ENCODE results near the gene GALNS. TPM values are rescaled to one million over a fixed set of nuclear protein-coding genes. Genes with fewer than 3 reads are reported as not detected.

The GALNS gene
- total and polyA plus RNA-seq, 2 of the 13 experiments (the other 11 are each of a cell fraction or from before 2014, with no cell fraction given), result 9.2 to 9.8 TPM

DNA sequence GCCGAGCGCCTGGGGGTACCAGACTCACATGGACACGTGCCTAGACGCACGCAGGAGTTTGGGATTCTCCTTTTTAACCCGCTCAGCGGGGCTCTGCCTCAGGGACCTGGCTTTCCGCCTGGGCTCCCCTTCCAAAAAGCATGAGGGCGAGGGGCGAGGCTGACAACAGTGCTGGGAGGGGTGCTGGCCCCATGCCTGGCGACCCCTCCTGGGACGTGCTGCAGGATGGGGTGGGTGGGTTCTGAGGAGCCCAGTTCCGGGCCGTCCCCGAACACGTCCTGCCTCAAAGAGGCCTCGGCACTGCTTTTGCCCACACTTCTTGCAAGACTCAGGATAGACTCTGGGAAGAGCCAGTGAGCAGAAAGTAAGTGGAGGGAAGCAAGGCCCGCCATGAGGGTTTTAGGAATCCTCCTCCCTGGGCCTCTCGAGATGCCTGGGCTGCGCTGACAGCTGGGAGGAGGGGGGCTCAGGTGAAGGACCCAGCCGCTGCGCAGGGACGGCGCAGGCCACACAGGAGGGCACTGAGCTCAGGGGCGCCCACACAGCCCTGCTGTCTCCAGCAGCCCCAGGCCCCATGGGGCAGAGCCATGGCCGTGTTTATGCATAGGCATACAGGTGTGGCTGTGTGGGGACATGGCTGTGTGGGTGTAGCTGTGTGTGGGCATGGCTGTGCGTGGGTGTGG lies 25.1 kb upstream of the GALNS start:
- POLR2A ChIA-PET, result interaction anchor here (1.4 kb wide), 1 partner anchor 25 kb away, joined by 5 read pairs; the partner anchor contains the start of genes GALNS and TRAPPC2L
- Histone ChIP-seq H3K4me1 (ENCODE audit: insufficient read depth, low read length) (peaks cover 24% of the 10 kb centered on the region), H3K9ac (ENCODE audit: insufficient read depth, low read depth, low read length) (no peak overlapping the region), H2AFZ (ENCODE audit: low read length) (no peak overlapping the region), H3K9me3 (ENCODE audit: low read length) (no peaks in the 10 kb centered on the region), H3K27ac (ENCODE audit: extremely low read length, insufficient read depth, low read length) (no peak overlapping the region), H3K36me3 (replicated peaks in 1 of 2; ENCODE audit: control insufficient read depth in 1 of 2, insufficient read depth in 2 of 2, low read length in 2 of 2) (no peaks in the 10 kb centered on the region), H3K27me3 (ENCODE audit: control insufficient read depth in 1 of 2, insufficient read depth in 2 of 2, low read length in 2 of 2) (peaks cover 36 to 96% of the 10 kb centered on the region in 2 experiments), H3K79me2 (ENCODE audit: insufficient read depth, low read length) (no peaks in the 10 kb centered on the region), H4K20me1 (ENCODE audit: insufficient read depth, low read length) (peaks cover 8% of the 10 kb centered on the region; the same call in 1 of the 2 replicates), H3K4me2 (ENCODE audit: low read depth, low read length) (peak overlapping the region; percentile 48; the same call in 1 of the 2 replicates), H3K4me3 (replicated peaks in 1 of 3; ENCODE audit: insufficient read depth in 1 of 3, low read depth in 2 of 3, low read length in 3 of 3) (peak overlapping the region in 1 of 3 experiments; percentile 56; a peak in 1 of 6 replicates)
- DNase-seq (ENCODE audit: low spot score), result no peak
- TF ChIP-seq CBFB (CRISPR knock-in tag; IDR thresholded peaks at IDR 0.05) (no peak), KLF13 (CRISPR knock-in tag; IDR thresholded peaks at IDR 0.05) (no peak), ZNF431 (CRISPR knock-in tag; IDR thresholded peaks at IDR 0.05; ENCODE audit: borderline replicate concordance, low read depth) (no peak), ZKSCAN8 (CRISPR knock-in tag; IDR thresholded peaks at IDR 0.05; ENCODE audit: borderline replicate concordance) (no peak)
- TF ChIP-seq, protein P1, sequence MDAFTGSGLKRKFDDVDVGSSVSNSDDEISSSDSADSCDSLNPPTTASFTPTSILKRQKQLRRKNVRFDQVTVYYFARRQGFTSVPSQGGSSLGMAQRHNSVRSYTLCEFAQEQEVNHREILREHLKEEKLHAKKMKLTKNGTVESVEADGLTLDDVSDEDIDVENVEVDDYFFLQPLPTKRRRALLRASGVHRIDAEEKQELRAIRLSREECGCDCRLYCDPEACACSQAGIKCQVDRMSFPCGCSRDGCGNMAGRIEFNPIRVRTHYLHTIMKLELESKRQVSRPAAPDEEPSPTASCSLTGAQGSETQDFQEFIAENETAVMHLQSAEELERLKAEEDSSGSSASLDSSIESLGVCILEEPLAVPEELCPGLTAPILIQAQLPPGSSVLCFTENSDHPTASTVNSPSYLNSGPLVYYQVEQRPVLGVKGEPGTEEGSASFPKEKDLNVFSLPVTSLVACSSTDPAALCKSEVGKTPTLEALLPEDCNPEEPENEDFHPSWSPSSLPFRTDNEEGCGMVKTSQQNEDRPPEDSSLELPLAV (CRISPR knock-in tag; conservative IDR thresholded peaks at IDR 0.05; ENCODE audit: low read depth), result no peak
- no TSS peak for BruUV-seq (replicated peaks)
- ATAC-seq, result no peak
- intact Hi-C loops (cut with micrococcal nuclease; ENCODE audit: unreplicated experiment) (no loop called here), in situ Hi-C loops (cut with HindIII; ENCODE audit: extremely low pct_ligation_motif_present, low pct_unique_long_range_greater_than_20kb) (no loop called here)
- CTCF ChIA-PET (ENCODE audit: low intra/inter-chr PET ratio, low total read pairs), result no interaction called here
- WGBS (ENCODE audit: low lambda C conversion rate), result 56% methylated on average over 23 of the region's 27 CpGs
- no peak for FAIRE-seq
